ENCODE data around the gene RBM28. TPM values are rescaled to one million over a fixed set of nuclear protein-coding genes. Genes with fewer than 3 reads are reported as not detected.

The RBM28 gene
- polyA plus RNA-seq (ENCODE audit: insufficient read length), result 43.3 TPM

GRCh38 chr7:128343554-128344430, at the start of gene RBM28:
Gene RBM28 (minus strand): TSS chr7:128343908. CDS start chr7:128343793, 115 bp downstream.
- DNase-seq, result peak; percentile 91

- DNase-seq, result no peak
Measured at GRCh38 chr7:128392446-128393327, 49.0 kb upstream of the RBM28 start.

- no peak for DNase-seq
Measured at GRCh38 chr7:128391805-128392204, 48.1 kb upstream of the RBM28 start.

GRCh38 chr7:128390871-128391565, 47.3 kb upstream of the RBM28 start:
- no peak for DNase-seq

GRCh38 chr7:128389618-128390329, 46.1 kb upstream of the RBM28 start:
- no peak for DNase-seq

GRCh38 chr7:128389085-128389617, 45.4 kb upstream of the RBM28 start:
- DNase-seq, result no peak

GRCh38 chr7:128388145-128388485, 44.4 kb upstream of the RBM28 start:
- no peak for DNase-seq

GRCh38 chr7:128387216-128388144, 43.8 kb upstream of the RBM28 start:
- DNase-seq, result peak; percentile 82

- no peak for DNase-seq
Measured at GRCh38 chr7:128385988-128386925, 42.5 kb upstream of the RBM28 start.

- DNase-seq, result no peak
Measured at GRCh38 chr7:128384726-128385125, 41.0 kb upstream of the RBM28 start.

GRCh38 chr7:128383776-128384175, 40.1 kb upstream of the RBM28 start:
- no peak for DNase-seq

- DNase-seq, result no peak
Measured at GRCh38 chr7:128381161-128381821, 37.6 kb upstream of the RBM28 start.

GRCh38 chr7:128380483-128381106, 36.9 kb upstream of the RBM28 start:
- DNase-seq, result no peak

- no peak for DNase-seq
Measured at GRCh38 chr7:128379900-128380479, 36.3 kb upstream of the RBM28 start.

- DNase-seq, result no peak
Measured at GRCh38 chr7:128378637-128379036, 34.9 kb upstream of the RBM28 start.

GRCh38 chr7:128376077-128376476, 32.4 kb upstream of the RBM28 start:
- DNase-seq, result no peak

GRCh38 chr7:128374041-128374440, 30.3 kb upstream of the RBM28 start:
- no peak for DNase-seq

- DNase-seq, result no peak
Measured at GRCh38 chr7:128373606-128374005, 29.9 kb upstream of the RBM28 start.

Data from hindlimb muscle (tissue), 1 donor.